SK-N-SH (cell line): Measurements from ENCODE around the gene TPST2.

ENCODE experiments used
- EP300 ChIP-seq, 2 experiments: IDR thresholded peaks; 2 replicates each; pipeline versions ENCODE4 v1.4.0 to v1.6.1; 2012; ENCODE audit warnings: borderline replicate concordance in 1 of 2, low read depth in 1 of 2, low read length in 1 of 2
- FOXM1 ChIP-seq: IDR thresholded peaks from 2 replicates; pipeline ENCODE4 v1.4.0; 2012; ENCODE audit warnings: low read depth, mild to moderate bottlenecking
- MAX ChIP-seq: IDR thresholded peaks from 2 replicates; pipeline ENCODE4 v1.4.0; 2012; ENCODE audit warnings: low read depth
- MXI1 ChIP-seq: IDR thresholded peaks from 2 replicates; pipeline ENCODE4 v1.6.1; 2012; ENCODE audit warnings: mild to moderate bottlenecking, low read depth, low read length, improper control_type of control experiment
- NRF1 ChIP-seq: IDR thresholded peaks from 2 replicates; pipeline ENCODE4 v1.6.1; 2012; ENCODE audit warnings: low read depth, mild to moderate bottlenecking, low read length
- RAD21 ChIP-seq: IDR thresholded peaks from 2 replicates; pipeline ENCODE4 v1.6.1; 2012; ENCODE audit warnings: mild to moderate bottlenecking, low read length
- SMC3 ChIP-seq: IDR thresholded peaks from 2 replicates; pipeline ENCODE4 v1.6.1; 2012; ENCODE audit warnings: low read depth, low read length, improper control_type of control experiment
- TAF1 ChIP-seq: IDR thresholded peaks from 2 replicates; pipeline ENCODE4 v1.6.1; 2012; ENCODE audit warnings: low read depth, mild to moderate bottlenecking, low read length, moderate library complexity, borderline replicate concordance
- YY1 ChIP-seq: IDR thresholded peaks from 2 replicates; pipeline ENCODE4 v1.4.0; 2012; ENCODE audit warnings: low read depth, mild to moderate bottlenecking
- TF ChIP-seq, protein P1 (sequence below): fragments of 200-600 bp; sonication (generic); IDR thresholded peaks from 2 replicates; pipeline ENCODE4 v1.6.1; 2017; ENCODE audit warnings: antibody characterized with exemption, mild to moderate bottlenecking, moderate library complexity
- TF ChIP-seq, protein P2 (sequence below): fragments of 150-350 bp; IDR thresholded peaks from 2 replicates; pipeline ENCODE4 v1.6.1; 2016; ENCODE audit warnings: mild to moderate bottlenecking, low read depth, low read length

DNA sequence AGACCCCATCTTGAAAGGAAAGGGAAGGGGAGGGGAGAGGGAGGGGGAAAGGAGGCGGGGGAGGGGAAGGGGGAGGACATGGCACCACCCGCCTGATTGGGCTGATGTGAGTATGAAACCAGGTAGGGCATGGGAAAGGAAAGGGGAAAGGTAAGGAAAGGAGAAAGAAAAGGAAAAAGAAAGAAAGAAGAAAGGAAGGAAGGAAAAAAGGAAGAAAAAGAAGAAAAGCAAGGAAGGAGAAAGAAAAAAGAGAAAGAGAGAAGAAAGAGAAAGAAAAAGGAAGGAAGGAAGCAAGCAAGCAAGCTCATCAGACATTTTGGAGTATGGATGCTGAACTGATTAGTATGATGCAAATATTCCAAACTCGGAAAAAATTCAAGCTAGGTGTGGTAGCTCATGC, 41.6 kb downstream of the TPST2 start:
- TF ChIP-seq, protein P1, sequence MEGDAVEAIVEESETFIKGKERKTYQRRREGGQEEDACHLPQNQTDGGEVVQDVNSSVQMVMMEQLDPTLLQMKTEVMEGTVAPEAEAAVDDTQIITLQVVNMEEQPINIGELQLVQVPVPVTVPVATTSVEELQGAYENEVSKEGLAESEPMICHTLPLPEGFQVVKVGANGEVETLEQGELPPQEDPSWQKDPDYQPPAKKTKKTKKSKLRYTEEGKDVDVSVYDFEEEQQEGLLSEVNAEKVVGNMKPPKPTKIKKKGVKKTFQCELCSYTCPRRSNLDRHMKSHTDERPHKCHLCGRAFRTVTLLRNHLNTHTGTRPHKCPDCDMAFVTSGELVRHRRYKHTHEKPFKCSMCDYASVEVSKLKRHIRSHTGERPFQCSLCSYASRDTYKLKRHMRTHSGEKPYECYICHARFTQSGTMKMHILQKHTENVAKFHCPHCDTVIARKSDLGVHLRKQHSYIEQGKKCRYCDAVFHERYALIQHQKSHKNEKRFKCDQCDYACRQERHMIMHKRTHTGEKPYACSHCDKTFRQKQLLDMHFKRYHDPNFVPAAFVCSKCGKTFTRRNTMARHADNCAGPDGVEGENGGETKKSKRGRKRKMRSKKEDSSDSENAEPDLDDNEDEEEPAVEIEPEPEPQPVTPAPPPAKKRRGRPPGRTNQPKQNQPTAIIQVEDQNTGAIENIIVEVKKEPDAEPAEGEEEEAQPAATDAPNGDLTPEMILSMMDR = no peak
- TF ChIP-seq FOXM1 (no peak), MXI1 (no peak), SMC3 (no peak), MAX (no peak), NRF1 (no peak), TAF1 (no peak), EP300 (IDR thresholded peaks at IDR 0.05; ENCODE audit: borderline replicate concordance in 1 of 2, low read depth in 1 of 2, low read length in 1 of 2) (no peak), RAD21 (no peak), YY1 (no peak)
- TF ChIP-seq, protein P2, sequence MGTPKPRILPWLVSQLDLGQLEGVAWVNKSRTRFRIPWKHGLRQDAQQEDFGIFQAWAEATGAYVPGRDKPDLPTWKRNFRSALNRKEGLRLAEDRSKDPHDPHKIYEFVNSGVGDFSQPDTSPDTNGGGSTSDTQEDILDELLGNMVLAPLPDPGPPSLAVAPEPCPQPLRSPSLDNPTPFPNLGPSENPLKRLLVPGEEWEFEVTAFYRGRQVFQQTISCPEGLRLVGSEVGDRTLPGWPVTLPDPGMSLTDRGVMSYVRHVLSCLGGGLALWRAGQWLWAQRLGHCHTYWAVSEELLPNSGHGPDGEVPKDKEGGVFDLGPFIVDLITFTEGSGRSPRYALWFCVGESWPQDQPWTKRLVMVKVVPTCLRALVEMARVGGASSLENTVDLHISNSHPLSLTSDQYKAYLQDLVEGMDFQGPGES = no peak
